Renal pelvis (tissue), 4 donors: Measurements from ENCODE around the gene TRAF7. TPM values are rescaled to one million over a fixed set of nuclear protein-coding genes. Genes with fewer than 3 reads are reported as not detected.
A peak's percentile ranks its signal among the peaks of the same experiment; 100 is the strongest.
"Not testable (repeated sequence)": the region's sequence is repeated elsewhere in the genome, so short reads cannot be mapped to it uniquely, and the experiment has no call there.

Source experiments
- DNase-seq: peaks from one replicate; pipeline ENCODE4 v3.0.0-alpha.2; 2013
- polyA plus RNA-seq, 3 donors: library from polyadenylated mRNA; unstranded; fragments of 120-200 nt; gene quantifications; one replicate each; pipeline ENCODE4 v1.2.1, GENCODE V29; 2013; ENCODE audit not compliant: insufficient read length in 3 of 3

TRAF7 gene
- polyA plus RNA-seq, 3 donors: 56.1 to 61.1 (median 60.6) TPM

GRCh38 chr16:2197765-2198164, 42.2 kb downstream of the TRAF7 start:
- DNase-seq: no peak

GRCh38 chr16:2198283-2198682, 42.7 kb downstream of the TRAF7 start:
- DNase-seq: no peak

- no peak for DNase-seq
Measured at GRCh38 chr16:2199095-2199494, 43.5 kb downstream of the TRAF7 start.

GRCh38 chr16:2199621-2200139, 44.1 kb downstream of the TRAF7 start:
- no peak for DNase-seq

GRCh38 chr16:2200313-2200712, 44.7 kb downstream of the TRAF7 start:
- no peak for DNase-seq

GRCh38 chr16:2203119-2203688, 47.6 kb downstream of the TRAF7 start:
- DNase-seq: not testable (repeated sequence)

GRCh38 chr16:2204416-2205103, 49.0 kb downstream of the TRAF7 start:
- DNase-seq: no peak

GRCh38 chr16:2205104-2205966, 49.8 kb downstream of the TRAF7 start, which contains the start of gene MLST8:
Gene MLST8, plus strand, starts transcription at chr16:2205454. Its CDS starts 632 bp downstream, at chr16:2206086.
- DNase-seq: peak; percentile 85

GRCh38 chr16:2205967-2206313, 50.4 kb downstream of the TRAF7 start:
- DNase-seq: no peak

GRCh38 chr16:2206420-2206779, 50.8 kb downstream of the TRAF7 start:
- DNase-seq: no peak

GRCh38 chr16:2206780-2207433, 51.3 kb downstream of the TRAF7 start:
- DNase-seq: no peak

GRCh38 chr16:2207872-2208271, 52.3 kb downstream of the TRAF7 start:
- DNase-seq: no peak

GRCh38 chr16:2208308-2208707, 52.7 kb downstream of the TRAF7 start:
- DNase-seq: no peak

GRCh38 chr16:2208772-2209171, 53.2 kb downstream of the TRAF7 start:
- no peak for DNase-seq

- DNase-seq: no peak
Measured at GRCh38 chr16:2209258-2210008, 53.9 kb downstream of the TRAF7 start.

- no peak for DNase-seq
Measured at GRCh38 chr16:2210009-2210332, 54.4 kb downstream of the TRAF7 start.

- DNase-seq: no peak
Measured at GRCh38 chr16:2210386-2211365, 55.1 kb downstream of the TRAF7 start, which contains the start of gene BRICD5. Gene BRICD5, minus strand, starts transcription at chr16:2210863. Its CDS starts 30 bp downstream, at chr16:2210833.

- DNase-seq: no peak
Measured at GRCh38 chr16:2211923-2212347, 56.4 kb downstream of the TRAF7 start.

- DNase-seq: no peak
Measured at GRCh38 chr16:2212362-2213324, 57.1 kb downstream of the TRAF7 start.
